H9 (cell line): Measurements from ENCODE around the gene ATP8A1. TPM values are rescaled to one million over a fixed set of nuclear protein-coding genes. Genes with fewer than 3 reads are reported as not detected.

Experiments
- DNase-seq: peaks from one replicate; pipeline ENCODE4 v3.0.0-alpha.2; 2017
- H2AFZ ChIP-seq: one replicate; pipeline ENCODE4 v1.6.1; 2013; ENCODE audit warnings: mild to moderate bottlenecking, low read length, control low read depth, moderate library complexity
- H2AK5ac ChIP-seq: 2 replicates; pipeline ENCODE4 v1.6.1; 2013; ENCODE audit warnings: low read length, control low read depth, mixed read lengths; ENCODE audit not compliant: insufficient read length
- H2BK120ac ChIP-seq: one replicate; pipeline ENCODE4 v1.6.1; 2013; ENCODE audit warnings: low read depth, mild to moderate bottlenecking, low read length, control low read depth, inconsistent platforms; ENCODE audit not compliant: poor library complexity, severe bottlenecking
- H2BK12ac ChIP-seq: 2 replicates; pipeline ENCODE4 v1.6.1; 2013; ENCODE audit warnings: low read length, control low read depth, mixed read lengths, low read depth; ENCODE audit not compliant: insufficient read length
- H2BK15ac ChIP-seq: 2 replicates; pipeline ENCODE4 v1.6.1; 2013; ENCODE audit warnings: low read depth, low read length, control low read depth
- H2BK20ac ChIP-seq: one replicate; pipeline ENCODE4 v1.6.1; 2013; ENCODE audit warnings: low read depth, mild to moderate bottlenecking, low read length, control low read depth, inconsistent platforms; ENCODE audit not compliant: poor library complexity, severe bottlenecking
- H2BK5ac ChIP-seq: 2 replicates; pipeline ENCODE4 v1.6.1; 2013; ENCODE audit warnings: low read length, control low read depth, mixed read lengths; ENCODE audit not compliant: insufficient read length
- H3K14ac ChIP-seq: 2 replicates; pipeline ENCODE4 v1.6.1; 2013; ENCODE audit warnings: low read length, control low read depth; ENCODE audit not compliant: insufficient read depth
- H3K18ac ChIP-seq: 2 replicates; pipeline ENCODE4 v1.6.1; 2013; ENCODE audit warnings: low read depth, mild to moderate bottlenecking, mixed read lengths, low read length, control low read depth; ENCODE audit not compliant: insufficient read length
- H3K23ac ChIP-seq: 2 replicates; pipeline ENCODE4 v1.6.1; 2013; ENCODE audit warnings: low read length, control low read depth, mixed read lengths, low read depth; ENCODE audit not compliant: insufficient read length
- H3K23me2 ChIP-seq: 2 replicates; pipeline ENCODE4 v1.6.1; 2013; ENCODE audit warnings: low read depth, mild to moderate bottlenecking, mixed read lengths, low read length, control low read depth; ENCODE audit not compliant: insufficient read length, poor library complexity, severe bottlenecking
- H3K27ac ChIP-seq: 2 replicates; pipeline ENCODE4 v1.5.1; 2013; ENCODE audit warnings: low read length, control low read depth, mixed read lengths, low read depth; ENCODE audit not compliant: insufficient read length
- H3K27me3 ChIP-seq: 2 replicates; pipeline ENCODE4 v1.6.1; 2013; ENCODE audit warnings: low read length, control low read depth, inconsistent platforms; ENCODE audit not compliant: insufficient read depth
- H3K4ac ChIP-seq: 2 replicates; pipeline ENCODE4 v1.6.1; 2013; ENCODE audit warnings: low read depth, mild to moderate bottlenecking, control low read depth, inconsistent platforms, low read length, moderate library complexity
- H3K4me1 ChIP-seq: 2 replicates; pipeline ENCODE4 v1.6.1; 2013; ENCODE audit warnings: low read length, control low read depth, inconsistent platforms; ENCODE audit not compliant: insufficient read depth
- H3K4me2 ChIP-seq: 2 replicates; pipeline ENCODE4 v1.6.1; 2013; ENCODE audit warnings: low read length, control low read depth, mixed read lengths; ENCODE audit not compliant: insufficient read length, insufficient read depth
- H3K56ac ChIP-seq: 2 replicates; pipeline ENCODE4 v1.6.1; 2013; ENCODE audit warnings: low read depth, mild to moderate bottlenecking, mixed read lengths, low read length, control low read depth; ENCODE audit not compliant: insufficient read length
- H3K79me1 ChIP-seq: 2 replicates; pipeline ENCODE4 v1.6.1; 2013; ENCODE audit warnings: low read depth, mild to moderate bottlenecking, moderate library complexity, low read length, control low read depth, inconsistent platforms; ENCODE audit not compliant: insufficient read depth, poor library complexity, severe bottlenecking
- H3K79me2 ChIP-seq: 2 replicates; pipeline ENCODE4 v1.6.1; 2013; ENCODE audit warnings: low read length, control low read depth, inconsistent platforms; ENCODE audit not compliant: insufficient read depth
- H3K9ac ChIP-seq: 2 replicates; pipeline ENCODE4 v1.6.1; 2013; ENCODE audit warnings: low read length, control low read depth, mixed read lengths; ENCODE audit not compliant: insufficient read length; ENCODE audit errors: extremely low read depth
- H3K9me3 ChIP-seq: one replicate; pipeline ENCODE4 v1.6.1; 2013; ENCODE audit warnings: low read depth, low read length, inconsistent platforms; ENCODE audit not compliant: control insufficient read depth
- H3T11ph ChIP-seq: one replicate; pipeline ENCODE4 v1.6.1; 2013; ENCODE audit warnings: mild to moderate bottlenecking, low read length, control low read depth, inconsistent platforms
- H4K20me1 ChIP-seq: one replicate; pipeline ENCODE4 v1.6.1; 2013; ENCODE audit not compliant: control insufficient read depth, insufficient read length, insufficient read depth
- H4K5ac ChIP-seq: 2 replicates; pipeline ENCODE4 v1.6.1; 2013; ENCODE audit warnings: low read depth, mild to moderate bottlenecking, mixed read lengths, low read length, control low read depth; ENCODE audit not compliant: insufficient read length
- H4K8ac ChIP-seq: replicated peaks from 2 replicates; pipeline ENCODE4 v1.6.1; 2013; ENCODE audit warnings: low read length, control low read depth, mixed read lengths, low read depth; ENCODE audit not compliant: insufficient read length
- H4K91ac ChIP-seq: 2 replicates; pipeline ENCODE4 v1.6.1; 2013; ENCODE audit warnings: low read depth, mild to moderate bottlenecking, moderate library complexity, mixed read lengths, low read length, control low read depth; ENCODE audit not compliant: insufficient read length
- H3K27ac Mint-ChIP-seq, 3 experiments: 2 replicates in 2 of 3; 3 replicates in 1 of 3; pipeline ENCODE4 v1.8.0; 2020 to 2021; ENCODE audit warnings: mixed read lengths in 3 of 3, mild to moderate bottlenecking in 1 of 3, moderate library complexity in 1 of 3
- H3K27me3 Mint-ChIP-seq: 2 replicates; pipeline ENCODE4 v1.8.0; 2021; ENCODE audit warnings: low read depth, mild to moderate bottlenecking, moderate library complexity, mixed read lengths
- H3K36me3 Mint-ChIP-seq, 3 experiments: 2 replicates in 2 of 3; 3 replicates in 1 of 3; pipeline ENCODE4 v1.8.0; 2020 to 2021; ENCODE audit warnings: low read depth in 3 of 3, mixed read lengths in 3 of 3; ENCODE audit not compliant: insufficient read depth in 1 of 3
- H3K4me1 Mint-ChIP-seq, 2 experiments: 2 replicates each; pipeline ENCODE4 v1.8.0; 2020; ENCODE audit warnings: mixed read lengths in 2 of 2
- H3K4me3 Mint-ChIP-seq, 2 experiments: 2 replicates in 1 of 2; 3 replicates in 1 of 2; pipeline ENCODE4 v1.8.0; 2020 to 2021; ENCODE audit warnings: mild to moderate bottlenecking in 2 of 2, mixed read lengths in 2 of 2, moderate library complexity in 1 of 2
- H3K9me3 Mint-ChIP-seq, 2 experiments: 2 replicates in 1 of 2; 3 replicates in 1 of 2; pipeline ENCODE4 v1.8.0; 2020; ENCODE audit warnings: mild to moderate bottlenecking in 2 of 2, mixed read lengths in 2 of 2, moderate library complexity in 1 of 2
- CTCF ChIP-seq: fragments of 200-600 bp; sonication (generic); conservative IDR thresholded peaks from 3 replicates; pipeline ENCODE4 v1.8.0; 2021; ENCODE audit warnings: antibody characterized with exemption, mild to moderate bottlenecking
- WGBS: extraction: QIAGEN DNeasy Blood & Tissue Kit; methylation state at CpG from one replicate; pipeline ENCODE4 v1.1.7; 2013; ENCODE audit warnings: missing lambda C conversion rate, low lambda C conversion rate, mixed read lengths; ENCODE audit not compliant: insufficient read length; ENCODE audit errors: extremely low coverage; 5-methylcytosine and 5-hydroxymethylcytosine counted together
- total RNA-seq: library from RNA; stranded (reverse); gene quantifications from 2 replicates; pipeline ENCODE4 v1.2.1, GENCODE V29; 2021

ATP8A1 gene
- total RNA-seq, 1 experiment from 2014 or later = 5.1 TPM

- no peak overlapping the region for H3K27ac ChIP-seq
- no peak overlapping the region for H2AFZ ChIP-seq
- H3K36me3 Mint-ChIP-seq = peaks cover 2 to 9% (median 6%) of the 10 kb centered on the region in 3 experiments; a peak in 6 of 7 replicates
- no peak overlapping the region for H3K23ac ChIP-seq
- H2BK12ac ChIP-seq = no peak overlapping the region
- no peak overlapping the region for H3K18ac ChIP-seq
- no peak overlapping the region for H3K4me3 Mint-ChIP-seq
- no peaks in the 10 kb centered on the region for H3K23me2 ChIP-seq
- H3K9me3 ChIP-seq = no peaks in the 10 kb centered on the region
- H4K20me1 ChIP-seq = no peaks in the 10 kb centered on the region
- DNase-seq = no peak
- no peak overlapping the region for H2BK5ac ChIP-seq
- H2BK20ac ChIP-seq = no peak overlapping the region
- no peak overlapping the region for H3K56ac ChIP-seq
- no peak overlapping the region for H4K8ac ChIP-seq
- H3K4me1 Mint-ChIP-seq = peaks cover 7 to 9% of the 10 kb centered on the region in 2 experiments; a peak in 3 of 4 replicates
- no peaks in the 10 kb centered on the region for H3K79me1 ChIP-seq
- no peaks in the 10 kb centered on the region for H3K27me3 ChIP-seq
- TF ChIP-seq CTCF = no peak
- no CpG with 5 or more reads among the region's 3 CpGs for WGBS
- H3K79me2 ChIP-seq = no peaks in the 10 kb centered on the region
- H3K4ac ChIP-seq = no peak overlapping the region
- no peaks in the 10 kb centered on the region; the same call in 1 of the 2 replicates for H3K4me1 ChIP-seq
- H3K9ac ChIP-seq = no peak overlapping the region
- no peak overlapping the region for H3K14ac ChIP-seq
- no peak overlapping the region for H3K4me2 ChIP-seq
- H4K5ac ChIP-seq = no peak overlapping the region
- H3K27me3 Mint-ChIP-seq = no peaks in the 10 kb centered on the region
- H3T11ph ChIP-seq = no peak overlapping the region
- H2BK120ac ChIP-seq = no peak overlapping the region
- H4K91ac ChIP-seq = no peak overlapping the region
- no peak overlapping the region for H2BK15ac ChIP-seq
- no peak overlapping the region for H3K27ac Mint-ChIP-seq
- no peak overlapping the region for H2AK5ac ChIP-seq
- no peaks in the 10 kb centered on the region for H3K9me3 Mint-ChIP-seq
These were observed 49.7 kb downstream of the ATP8A1 start for GRCh38 chr4:42607011-42607726.
